Activated naive CD4-positive, alpha-beta T cell treated with anti-CD3 and anti-CD28 coated beads for 36 hours (primary cell): Measurements from ENCODE around the gene OR6A2. TPM values are rescaled to one million over a fixed set of nuclear protein-coding genes. Genes with fewer than 3 reads are reported as not detected.
A peak's percentile ranks its signal among the peaks of the same experiment; 100 is the strongest.

Source experiments
- CTCF ChIA-PET: fragments of 350-600 bp; sonication (Branson Sonifier 250); formaldehyde crosslinking; loops from one replicate; lab custom pipeline; 2021; ENCODE audit warnings: antibody characterized with exemption; lab: Charles Lee
- DNase-seq: peaks from one replicate; pipeline ENCODE4 v3.0.0-alpha.2; 2020
- H3K27ac Mint-ChIP-seq: one replicate; pipeline ENCODE4 v1.8.0; 2021; ENCODE audit warnings: mild to moderate bottlenecking, mixed read lengths
- H3K27me3 Mint-ChIP-seq: one replicate; pipeline ENCODE4 v1.8.0; 2021; ENCODE audit warnings: low read depth, mixed read lengths
- H3K36me3 Mint-ChIP-seq: one replicate; pipeline ENCODE4 v1.8.0; 2021; ENCODE audit warnings: low read depth, mixed read lengths
- H3K4me1 Mint-ChIP-seq: one replicate; pipeline ENCODE4 v1.8.0; 2021; ENCODE audit warnings: low read depth, mixed read lengths
- H3K4me3 Mint-ChIP-seq: one replicate; pipeline ENCODE4 v1.8.0; 2021; ENCODE audit warnings: mild to moderate bottlenecking, moderate library complexity, mixed read lengths
- H3K9me3 Mint-ChIP-seq: one replicate; pipeline ENCODE4 v1.8.0; 2021; ENCODE audit warnings: mixed read lengths
- intact Hi-C: fragments of 100-400 bp; cut with micrococcal nuclease; formaldehyde crosslinking; loops from one replicate; pipeline ENCODE4 v1.15.1; 2023
- total RNA-seq, 2 experiments: library from RNA; stranded (reverse); gene quantifications; one replicate each; pipeline ENCODE4 v1.2.3, GENCODE V29; 2021

Gene OR6A2
- total RNA-seq, 2 experiments from 2014 or later: 0.05 TPM; not detected in 1

DNA sequence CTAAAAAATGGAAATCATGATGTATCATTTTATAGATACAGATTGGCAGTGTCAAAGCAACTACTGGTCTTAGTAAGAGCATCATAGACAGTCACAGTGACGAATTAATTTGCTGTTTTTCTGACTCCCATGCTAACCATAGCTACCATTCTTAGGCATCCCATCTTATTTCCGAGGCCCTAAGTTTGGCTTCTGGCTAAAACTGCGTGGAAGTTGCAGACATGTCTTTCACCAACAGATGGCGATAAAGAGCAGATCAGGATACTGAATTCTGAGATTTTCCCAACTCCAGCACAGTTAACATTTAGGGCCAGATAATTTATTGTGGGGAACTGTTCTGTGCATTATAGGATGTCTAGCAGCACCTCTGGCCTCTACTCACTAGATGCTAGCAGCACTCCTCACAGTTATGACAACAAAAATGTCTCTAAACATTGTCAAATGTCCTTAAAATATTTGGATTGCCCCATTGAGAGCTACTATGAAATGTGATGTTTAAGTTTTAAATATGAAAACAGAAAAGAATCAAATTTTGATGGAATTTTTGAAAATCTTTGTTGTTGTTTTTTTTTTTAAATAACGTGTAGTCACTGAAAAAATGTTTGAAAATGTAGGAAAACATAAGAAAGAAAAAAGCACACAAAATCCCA is 44.1 kb downstream of the OR6A2 start:
- H3K9me3 Mint-ChIP-seq: no peaks in the 10 kb centered on the region
- H3K36me3 Mint-ChIP-seq: no peaks in the 10 kb centered on the region
- CTCF ChIA-PET: interaction anchor here (0.6 to 15.3 kb wide), 34 partner anchors 7 to 1128 kb away, joined by 3 to 368 read pairs (median 5); partner anchors contain the start of genes OR2AG2 and TPP1
- no peaks in the 10 kb centered on the region for H3K27me3 Mint-ChIP-seq
- intact Hi-C loops: loop anchor here (1.0 to 5.0 kb wide), 2 partner anchors 9 to 318 kb away; no protein-coding TSS in a partner anchor
- H3K4me3 Mint-ChIP-seq: no peak overlapping the region
- DNase-seq: peak; percentile 53
- no peak overlapping the region for H3K27ac Mint-ChIP-seq
- peaks cover 10% of the 10 kb centered on the region for H3K4me1 Mint-ChIP-seq

DNA sequence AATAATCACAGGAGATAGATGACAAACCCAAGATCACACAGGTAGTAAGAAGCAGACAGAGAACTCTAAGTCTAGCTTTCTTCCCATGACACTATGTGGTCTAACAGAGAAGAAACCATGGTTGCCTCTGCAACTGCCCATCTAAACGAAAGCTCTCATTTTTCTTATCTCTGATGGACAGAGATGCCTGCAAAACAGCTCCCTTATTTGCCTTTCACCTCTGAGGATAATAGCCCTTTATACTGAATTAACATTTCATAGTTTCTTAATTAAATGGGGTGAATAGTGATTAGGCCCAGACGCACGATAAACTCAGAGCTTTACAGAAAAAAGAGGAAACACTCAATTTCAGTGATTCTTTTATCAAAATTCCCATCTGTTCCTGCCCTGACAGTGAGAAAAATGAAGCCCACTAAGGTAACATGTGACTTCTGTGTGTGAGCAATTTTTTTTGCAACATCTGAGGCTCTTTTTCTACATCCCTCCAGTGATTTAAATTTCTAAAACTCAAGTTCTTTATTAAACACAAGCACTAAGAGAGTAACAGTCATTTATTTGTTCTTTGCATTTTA is 52.3 kb downstream of the OR6A2 start:
- H3K9me3 Mint-ChIP-seq: no peaks in the 10 kb centered on the region
- H3K27me3 Mint-ChIP-seq: no peaks in the 10 kb centered on the region
- H3K27ac Mint-ChIP-seq: no peak overlapping the region
- intact Hi-C loops: loop anchor here (10.0 kb wide), 3 partner anchors 512 to 1938 kb away; partner anchors contain the start of genes CNGA4, FHIP1B, PPFIBP2 and RPL27A
- H3K4me1 Mint-ChIP-seq: peaks cover 21% of the 10 kb centered on the region
- no peak overlapping the region for H3K4me3 Mint-ChIP-seq
- peaks cover 1% of the 10 kb centered on the region for H3K36me3 Mint-ChIP-seq
- no peak for DNase-seq
- CTCF ChIA-PET: interaction anchor here (0.7 to 15.3 kb wide), 9 partner anchors 10 to 266 kb away, joined by 3 to 368 read pairs (median 4); partner anchors contain the start of genes ARFIP2 and TIMM10B

DNA sequence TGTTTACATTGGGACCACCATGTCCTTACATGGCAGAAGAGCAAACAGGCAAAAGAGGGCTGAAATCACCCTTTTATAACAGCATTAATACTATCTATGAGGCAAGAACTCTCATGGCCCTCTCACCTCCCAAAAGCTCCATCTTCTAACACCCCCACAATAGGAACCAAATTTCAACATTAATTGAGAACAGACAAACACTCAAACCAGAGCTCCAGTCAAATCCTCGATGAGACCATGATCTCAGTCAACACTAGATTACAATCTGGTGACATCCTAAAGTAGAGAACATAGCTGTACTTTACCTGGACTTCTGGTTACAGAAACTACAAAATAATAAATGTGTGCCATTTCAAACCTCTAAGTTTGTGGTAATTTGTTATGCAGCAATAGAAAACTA is 52.9 kb downstream of the OR6A2 start:
- DNase-seq: no peak
- H3K27ac Mint-ChIP-seq: no peak overlapping the region
- no peak overlapping the region for H3K4me3 Mint-ChIP-seq
- H3K27me3 Mint-ChIP-seq: no peaks in the 10 kb centered on the region
- H3K9me3 Mint-ChIP-seq: no peaks in the 10 kb centered on the region
- CTCF ChIA-PET: interaction anchor here (0.6 to 15.3 kb wide), 10 partner anchors 10 to 632 kb away, joined by 3 to 368 read pairs (median 4); partner anchors contain the start of genes ARFIP2, MRPL17 and TIMM10B
- intact Hi-C loops: loop anchor here (1.0 to 10.0 kb wide), 6 partner anchors 8 to 1938 kb away; partner anchors contain the start of genes CNGA4, FHIP1B, PPFIBP2 and RPL27A
- peaks cover 27% of the 10 kb centered on the region for H3K4me1 Mint-ChIP-seq
- H3K36me3 Mint-ChIP-seq: peaks cover 1% of the 10 kb centered on the region

DNA sequence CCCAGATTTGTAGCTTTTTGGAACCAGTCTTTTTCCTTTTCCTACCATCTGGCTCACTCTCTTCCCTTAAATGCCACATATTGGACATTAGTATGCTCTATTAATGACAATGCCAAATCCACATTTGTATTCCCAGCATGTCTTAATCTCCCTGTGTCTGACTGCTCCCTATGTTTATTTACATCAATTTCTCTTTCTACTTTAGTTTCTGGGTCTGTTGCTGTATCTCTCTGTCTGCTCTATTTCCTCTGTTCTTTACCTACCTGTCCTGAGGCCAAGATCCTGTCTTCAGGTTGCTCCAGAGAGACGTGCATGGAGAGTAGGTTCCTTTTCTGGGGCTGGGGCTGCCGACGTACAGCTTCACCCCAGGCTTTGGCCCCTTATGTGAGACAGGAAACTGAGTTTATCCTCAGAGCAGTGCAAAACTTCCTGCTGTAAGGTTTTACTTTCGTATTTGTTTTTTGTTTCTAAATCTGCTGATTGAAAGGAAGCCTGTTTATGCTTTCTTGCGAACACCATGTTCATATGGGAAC is 53.3 kb downstream of the OR6A2 start:
- Mint-ChIP-seq H3K27ac (no peak overlapping the region), H3K27me3 (no peaks in the 10 kb centered on the region), H3K36me3 (peaks cover 1% of the 10 kb centered on the region), H3K9me3 (no peaks in the 10 kb centered on the region), H3K4me1 (peaks cover 28% of the 10 kb centered on the region), H3K4me3 (no peak overlapping the region)
- DNase-seq: peak; percentile 60
- intact Hi-C loops: loop anchor here (1.0 to 10.0 kb wide), 6 partner anchors 8 to 1939 kb away; partner anchors contain the start of genes CNGA4, FHIP1B, PPFIBP2 and RPL27A
- CTCF ChIA-PET: interaction anchor here (0.6 to 15.3 kb wide), 11 partner anchors 9 to 631 kb away, joined by 3 to 368 read pairs (median 5); partner anchors contain the start of gene MRPL17

DNA sequence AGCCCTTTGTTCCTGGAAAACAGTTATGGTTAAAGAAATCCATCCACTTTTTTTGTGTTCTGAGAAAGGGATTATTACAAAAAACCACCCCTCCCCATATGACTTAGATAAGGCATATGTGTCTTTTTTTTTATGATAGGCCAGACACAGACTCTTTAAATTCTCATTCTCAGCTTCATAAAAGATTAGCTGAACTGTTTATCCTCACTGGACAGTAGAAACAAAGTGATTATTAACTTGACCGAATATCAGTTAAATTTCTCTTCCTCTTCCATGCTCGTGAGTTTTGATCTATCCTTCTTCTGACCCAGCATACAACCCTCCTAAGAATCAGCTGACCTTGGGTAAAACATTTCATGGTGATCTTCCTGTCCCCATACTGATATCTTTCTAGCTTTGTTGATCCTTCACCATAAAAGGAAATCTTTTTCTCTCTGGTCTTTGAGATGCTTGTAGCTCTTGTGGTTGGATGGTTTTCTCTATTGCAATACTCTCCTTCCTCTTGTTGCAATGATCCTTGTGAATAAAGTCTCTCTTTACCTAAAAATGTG is 53.9 kb downstream of the OR6A2 start:
- Mint-ChIP-seq H3K4me3 (no peak overlapping the region), H3K27ac (no peak overlapping the region), H3K27me3 (no peaks in the 10 kb centered on the region), H3K9me3 (no peaks in the 10 kb centered on the region), H3K4me1 (peaks cover 33% of the 10 kb centered on the region), H3K36me3 (peaks cover 4% of the 10 kb centered on the region)
- CTCF ChIA-PET: interaction anchor here (0.8 to 15.3 kb wide), 10 partner anchors 9 to 214 kb away, joined by 3 to 368 read pairs (median 6); partner anchors contain the start of gene MRPL17
- intact Hi-C loops: loop anchor here (1.0 to 10.0 kb wide), 7 partner anchors 7 to 1939 kb away; partner anchors contain the start of genes CNGA4, FHIP1B, PPFIBP2 and RPL27A
- no peak for DNase-seq

DNA sequence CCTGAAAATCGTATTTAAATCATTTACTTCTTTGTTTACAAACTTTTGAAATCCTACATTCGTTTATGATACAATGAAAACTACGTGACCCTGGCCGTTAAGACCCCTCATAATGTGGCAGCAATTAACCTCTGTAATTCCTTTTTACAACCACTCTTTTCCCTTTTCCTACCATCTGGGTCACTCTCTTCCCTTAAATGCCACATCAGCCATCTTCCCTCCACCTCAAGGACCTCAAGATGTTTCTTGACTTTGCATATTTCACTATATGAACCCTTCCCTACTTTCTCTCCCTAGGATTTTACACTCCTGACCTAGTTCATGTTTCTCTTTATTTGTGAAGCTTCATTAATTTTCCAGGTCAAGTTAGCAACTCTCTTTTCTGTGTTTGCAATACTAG is 54.5 kb downstream of the OR6A2 start:
- Mint-ChIP-seq H3K4me3 (no peak overlapping the region), H3K4me1 (peaks cover 38% of the 10 kb centered on the region), H3K27me3 (no peaks in the 10 kb centered on the region), H3K36me3 (peaks cover 4% of the 10 kb centered on the region), H3K9me3 (no peaks in the 10 kb centered on the region), H3K27ac (no peak overlapping the region)
- CTCF ChIA-PET: interaction anchor here (0.6 to 15.3 kb wide), 8 partner anchors 8 to 134 kb away, joined by 3 to 368 read pairs (median 6); no protein-coding TSS in a partner anchor
- no peak for DNase-seq
- intact Hi-C loops: loop anchor here (2.0 to 10.0 kb wide), 4 partner anchors 354 to 1940 kb away; partner anchors contain the start of genes CNGA4, FHIP1B, PPFIBP2 and RPL27A

DNA sequence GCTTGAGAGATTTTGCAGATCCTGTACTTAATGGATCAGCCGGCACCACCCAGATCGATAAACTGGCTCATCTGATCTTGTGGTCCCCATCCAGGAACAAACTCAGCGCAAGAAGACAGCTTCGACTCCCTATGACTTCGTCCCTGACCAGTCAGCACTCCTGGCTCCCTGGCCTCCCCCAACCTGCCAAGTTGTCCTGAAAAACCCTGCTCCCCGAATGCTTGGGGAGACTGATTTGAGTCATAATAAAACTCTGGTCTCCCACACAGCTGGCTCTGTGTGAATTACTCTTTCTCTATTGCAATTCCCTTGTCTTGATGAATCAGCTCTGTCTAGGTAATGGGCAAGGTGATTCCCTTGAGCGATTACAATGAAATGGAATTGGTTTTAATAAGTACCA is 57.2 kb downstream of the OR6A2 start:
- H3K4me3 Mint-ChIP-seq: no peak overlapping the region
- intact Hi-C loops: loop anchor here (10.0 kb wide), 3 partner anchors 507 to 1943 kb away; partner anchors contain the start of genes CNGA4, FHIP1B, PPFIBP2 and RPL27A
- no peaks in the 10 kb centered on the region for H3K9me3 Mint-ChIP-seq
- H3K36me3 Mint-ChIP-seq: peaks cover 6% of the 10 kb centered on the region
- peak overlapping the region; percentile 79 for H3K27ac Mint-ChIP-seq
- H3K27me3 Mint-ChIP-seq: no peaks in the 10 kb centered on the region
- peaks cover 55% of the 10 kb centered on the region for H3K4me1 Mint-ChIP-seq
- CTCF ChIA-PET: interaction anchor here (0.9 to 12.8 kb wide), 4 partner anchors 10 to 70 kb away, joined by 3 to 368 read pairs (median 5); no protein-coding TSS in a partner anchor
- peak; percentile 46 for DNase-seq

Other genes starting within 250 kb of the OR6A2 start
- 10 to 100 TPM; 31.9 to 33.5 TPM for gene RRP8, start 196.1 kb downstream of the OR6A2 start, total RNA-seq
- 10 to 100 TPM; 65.2 to 65.7 TPM for gene ILK, start 195.9 kb downstream of the OR6A2 start, total RNA-seq
- 100 to 1,000 TPM; 151 to 156 TPM for gene TAF10, start 187.5 kb downstream of the OR6A2 start, total RNA-seq
- gene TPP1, start 180.3 kb downstream of the OR6A2 start, total RNA-seq: 10 to 100 TPM; 25.7 to 28.5 TPM
- under 1 TPM; 0.79 to 0.88 TPM for gene DCHS1, start 143.9 kb downstream of the OR6A2 start, total RNA-seq
- 100 to 1,000 TPM in 1 of 2 experiments, 10 to 100 TPM in 1; 99.7 to 102 TPM for gene MRPL17, start 116.3 kb downstream of the OR6A2 start, total RNA-seq
- under 1 TPM in 1 of 2 experiments, not detected in 1; 0.05 TPM for gene OR2AG2, start 27.7 kb downstream of the OR6A2 start, total RNA-seq
- gene OR2AG1, start 16.7 kb downstream of the OR6A2 start, total RNA-seq: not detected
- gene OR10A5, start 46.0 kb upstream of the OR6A2 start, total RNA-seq: not detected
- gene OR10A2, start 63.4 kb upstream of the OR6A2 start, total RNA-seq: not detected
- not detected for gene OR10A4, start 76.9 kb upstream of the OR6A2 start, total RNA-seq
- not detected for gene OR2D2, start 92.8 kb upstream of the OR6A2 start, total RNA-seq
- gene OR2D3, start 121.3 kb upstream of the OR6A2 start, total RNA-seq: not detected
- 1 to 10 TPM in 1 of 2 experiments, under 1 TPM in 1; 0.99 to 1.1 TPM for gene ZNF215, start 126.7 kb upstream of the OR6A2 start, total RNA-seq
- gene ZNF214, start 220.7 kb upstream of the OR6A2 start, total RNA-seq: not detected
- gene NLRP14, start 220.8 kb upstream of the OR6A2 start, total RNA-seq: not detected